ENCODE results near the gene VIT. TPM values are rescaled to one million over a fixed set of nuclear protein-coding genes. Genes with fewer than 3 reads are reported as not detected.

The VIT gene
- total RNA-seq, 4 donors from 2014 or later: 48.2 to 135 (median 93.4) TPM

GRCh38 chr2:36713310-36713709, 16.8 kb downstream of the VIT start:
- TF ChIP-seq, protein P1, sequence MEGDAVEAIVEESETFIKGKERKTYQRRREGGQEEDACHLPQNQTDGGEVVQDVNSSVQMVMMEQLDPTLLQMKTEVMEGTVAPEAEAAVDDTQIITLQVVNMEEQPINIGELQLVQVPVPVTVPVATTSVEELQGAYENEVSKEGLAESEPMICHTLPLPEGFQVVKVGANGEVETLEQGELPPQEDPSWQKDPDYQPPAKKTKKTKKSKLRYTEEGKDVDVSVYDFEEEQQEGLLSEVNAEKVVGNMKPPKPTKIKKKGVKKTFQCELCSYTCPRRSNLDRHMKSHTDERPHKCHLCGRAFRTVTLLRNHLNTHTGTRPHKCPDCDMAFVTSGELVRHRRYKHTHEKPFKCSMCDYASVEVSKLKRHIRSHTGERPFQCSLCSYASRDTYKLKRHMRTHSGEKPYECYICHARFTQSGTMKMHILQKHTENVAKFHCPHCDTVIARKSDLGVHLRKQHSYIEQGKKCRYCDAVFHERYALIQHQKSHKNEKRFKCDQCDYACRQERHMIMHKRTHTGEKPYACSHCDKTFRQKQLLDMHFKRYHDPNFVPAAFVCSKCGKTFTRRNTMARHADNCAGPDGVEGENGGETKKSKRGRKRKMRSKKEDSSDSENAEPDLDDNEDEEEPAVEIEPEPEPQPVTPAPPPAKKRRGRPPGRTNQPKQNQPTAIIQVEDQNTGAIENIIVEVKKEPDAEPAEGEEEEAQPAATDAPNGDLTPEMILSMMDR (IDR thresholded peaks at IDR 0.05; ENCODE audit: low read depth): no peak

GRCh38 chr2:36716111-36716510, 19.6 kb downstream of the VIT start:
- TF ChIP-seq, protein P1 (IDR thresholded peaks at IDR 0.05; ENCODE audit: low read depth): no peak

DNA sequence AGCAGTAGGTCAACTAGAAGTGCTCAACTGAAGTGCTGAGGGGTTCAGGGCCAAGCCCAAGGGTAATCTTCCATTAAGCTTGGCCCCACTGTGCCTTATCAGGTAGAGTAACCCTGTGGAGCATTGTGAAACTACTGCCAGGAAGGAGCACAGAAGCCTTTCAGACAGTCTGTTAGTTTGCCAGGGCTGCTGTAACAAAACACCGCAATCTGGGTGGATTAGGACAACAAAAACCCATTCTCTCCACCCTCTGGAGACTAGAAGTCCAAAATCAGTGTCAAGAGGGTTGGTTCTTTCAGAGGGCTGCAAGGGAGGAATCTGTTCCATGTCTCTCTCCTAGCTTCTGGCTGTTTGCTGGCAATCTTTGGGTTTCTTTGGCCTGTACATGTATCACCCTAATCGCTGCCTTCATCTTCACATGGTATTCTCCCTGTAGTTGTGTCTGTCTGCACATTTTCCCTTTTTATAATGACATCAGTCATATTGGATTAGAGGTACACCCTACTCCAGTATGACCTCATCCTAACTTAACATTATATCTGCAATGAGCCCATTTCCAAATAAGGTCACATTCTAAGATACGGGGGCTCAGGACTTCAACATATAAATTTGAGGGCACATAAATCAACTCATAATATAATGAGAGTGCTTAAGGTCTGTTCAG, 21.2 kb downstream of the VIT start:
- TF ChIP-seq, protein P1 (IDR thresholded peaks at IDR 0.05; ENCODE audit: low read depth): no peak

GRCh38 chr2:36727550-36727949, 31.0 kb downstream of the VIT start:
- TF ChIP-seq, protein P1 (IDR thresholded peaks at IDR 0.05; ENCODE audit: low read depth): no peak

DNA sequence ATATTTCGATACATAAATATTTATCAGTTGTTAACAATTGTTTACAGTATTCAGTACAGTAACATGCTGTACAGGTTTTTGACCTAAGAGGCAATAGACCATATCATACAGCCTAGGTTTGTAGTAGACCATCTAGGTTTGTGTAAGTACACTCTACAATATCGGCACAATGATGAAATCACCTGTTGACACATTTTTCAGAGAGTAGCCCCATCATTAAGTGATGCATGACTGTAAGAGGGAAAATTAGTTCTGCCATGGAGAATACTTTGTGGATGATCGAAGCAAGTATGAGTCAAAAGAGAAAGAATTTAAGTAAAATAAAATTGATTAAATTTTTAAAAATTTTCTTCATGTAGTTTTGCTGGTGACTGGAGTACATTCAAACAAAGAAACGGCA, 32.6 kb downstream of the VIT start:
- TF ChIP-seq, protein P1 (IDR thresholded peaks at IDR 0.05; ENCODE audit: low read depth): no peak

DNA sequence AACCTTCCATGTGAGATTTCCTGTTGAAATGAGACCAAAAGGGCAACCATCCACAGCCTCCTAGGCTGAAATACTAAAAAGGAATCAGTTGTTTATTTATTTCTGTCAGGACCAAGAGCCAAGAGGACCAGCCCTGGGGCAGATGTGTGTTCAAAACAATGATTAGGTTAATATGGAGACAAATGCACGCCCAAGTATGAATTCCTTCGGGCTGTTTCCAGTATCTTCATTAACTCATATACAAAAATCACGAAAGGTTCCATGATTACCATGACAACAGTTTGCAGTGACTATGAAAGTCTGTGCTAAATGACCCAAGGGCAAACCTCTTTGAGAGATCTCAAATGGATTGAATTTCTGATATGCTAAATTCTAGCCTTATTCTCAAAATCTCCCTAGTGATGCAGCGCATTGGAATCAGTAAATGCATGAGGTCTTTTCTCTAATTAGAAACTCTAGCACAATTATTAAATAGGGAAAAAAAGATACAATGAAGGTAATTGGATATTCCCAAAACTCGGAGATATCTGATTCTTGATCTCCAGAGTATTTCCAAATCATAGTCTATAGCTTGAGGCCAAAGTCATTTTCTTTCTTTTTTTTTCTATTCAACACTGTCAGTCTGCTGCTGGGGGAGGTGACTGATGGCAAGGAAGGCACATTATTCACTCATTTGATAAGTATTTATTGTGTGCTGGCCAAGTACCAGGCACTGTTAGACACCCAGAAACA, 35.6 kb downstream of the VIT start:
- TF ChIP-seq, protein P1 (IDR thresholded peaks at IDR 0.05; ENCODE audit: low read depth): no peak

GRCh38 chr2:36732673-36733036, 36.1 kb downstream of the VIT start:
- TF ChIP-seq, protein P1 (IDR thresholded peaks at IDR 0.05; ENCODE audit: low read depth): no peak
